ENCODE data around the gene SMYD3. TPM values are rescaled to one million over a fixed set of nuclear protein-coding genes. Genes with fewer than 3 reads are reported as not detected.

SMYD3 gene
- total RNA-seq, 1 experiment from 2014 or later = 25.5 TPM

DNA sequence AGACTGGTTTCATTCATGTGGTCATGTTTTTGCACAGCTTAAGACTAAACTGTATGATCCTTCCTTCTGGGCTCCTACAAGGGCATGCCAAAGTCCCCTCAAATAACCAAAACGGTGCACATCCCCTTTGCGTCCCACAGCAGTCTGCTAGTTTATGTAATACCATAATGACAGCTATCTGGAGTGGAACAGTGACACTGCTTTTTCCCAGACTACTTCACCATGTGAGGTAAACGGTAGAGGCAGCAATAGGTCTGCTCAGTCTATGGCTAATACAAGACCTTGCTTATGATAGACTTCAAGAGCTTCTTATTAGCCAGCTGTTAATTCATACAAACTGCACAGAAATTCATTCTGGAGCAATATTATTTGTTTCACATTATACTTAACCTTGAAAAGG is 395.5 kb downstream of the SMYD3 start:
- Histone ChIP-seq H3K23me2 (ENCODE audit: insufficient read length, low read depth, low read length, poor library complexity, severe bottlenecking) (no peaks in the 10 kb centered on the region), H3K27ac (ENCODE audit: insufficient read length, low read depth, low read length) (no peak overlapping the region), H4K20me1 (ENCODE audit: control insufficient read depth, insufficient read depth, insufficient read length) (no peaks in the 10 kb centered on the region), H3K23ac (ENCODE audit: insufficient read length, low read depth, low read length) (no peak overlapping the region), H3K9ac (ENCODE audit: extremely low read depth, insufficient read length, low read length) (no peak overlapping the region), H3K4me2 (ENCODE audit: insufficient read depth, insufficient read length, low read length) (no peak overlapping the region), H2BK20ac (ENCODE audit: low read depth, low read length, poor library complexity, severe bottlenecking) (no peak overlapping the region), H2BK15ac (ENCODE audit: low read depth, low read length) (no peak overlapping the region), H3K9me3 (ENCODE audit: control insufficient read depth, low read depth, low read length) (no peaks in the 10 kb centered on the region), H3K79me2 (ENCODE audit: insufficient read depth, low read length) (no peaks in the 10 kb centered on the region), H3K79me1 (ENCODE audit: insufficient read depth, low read depth, low read length, poor library complexity, severe bottlenecking) (no peaks in the 10 kb centered on the region), H2BK5ac (ENCODE audit: insufficient read length, low read length) (no peak overlapping the region), H3T11ph (ENCODE audit: low read length) (no peak overlapping the region), H2AK5ac (ENCODE audit: insufficient read length, low read length) (no peak overlapping the region), H3K4me1 (ENCODE audit: insufficient read depth, low read length) (no peaks in the 10 kb centered on the region), H3K14ac (ENCODE audit: insufficient read depth, low read length) (no peak overlapping the region), H2BK12ac (ENCODE audit: insufficient read length, low read depth, low read length) (no peak overlapping the region), H4K5ac (ENCODE audit: insufficient read length, low read depth, low read length) (no peak overlapping the region), H3K4ac (ENCODE audit: low read depth, low read length) (no peak overlapping the region), H3K56ac (ENCODE audit: insufficient read length, low read depth, low read length) (no peak overlapping the region), H2AFZ (ENCODE audit: low read length) (no peak overlapping the region), H4K91ac (ENCODE audit: insufficient read length, low read depth, low read length) (no peak overlapping the region), H3K27me3 (ENCODE audit: insufficient read depth, low read length) (no peaks in the 10 kb centered on the region), H4K8ac (replicated peaks; ENCODE audit: insufficient read length, low read depth, low read length) (no peak overlapping the region), H3K18ac (ENCODE audit: insufficient read length, low read depth, low read length) (no peak overlapping the region), H2BK120ac (ENCODE audit: low read depth, low read length, poor library complexity, severe bottlenecking) (no peak overlapping the region)
- Mint-ChIP-seq H3K36me3 (ENCODE audit: insufficient read depth in 1 of 3, low read depth in 3 of 3) (no peaks in the 10 kb centered on the region), H3K27me3 (ENCODE audit: low read depth) (no peaks in the 10 kb centered on the region), H3K27ac (no peak overlapping the region), H3K4me1 (peaks cover 45 to 46% of the 10 kb centered on the region in 2 experiments), H3K9me3 (no peaks in the 10 kb centered on the region), H3K4me3 (no peak overlapping the region)
- DNase-seq = no peak
- WGBS (ENCODE audit: extremely low coverage, insufficient read length, low lambda C conversion rate) = no CpG with 5 or more reads among the region's 3 CpGs
- TF ChIP-seq, protein P1, sequence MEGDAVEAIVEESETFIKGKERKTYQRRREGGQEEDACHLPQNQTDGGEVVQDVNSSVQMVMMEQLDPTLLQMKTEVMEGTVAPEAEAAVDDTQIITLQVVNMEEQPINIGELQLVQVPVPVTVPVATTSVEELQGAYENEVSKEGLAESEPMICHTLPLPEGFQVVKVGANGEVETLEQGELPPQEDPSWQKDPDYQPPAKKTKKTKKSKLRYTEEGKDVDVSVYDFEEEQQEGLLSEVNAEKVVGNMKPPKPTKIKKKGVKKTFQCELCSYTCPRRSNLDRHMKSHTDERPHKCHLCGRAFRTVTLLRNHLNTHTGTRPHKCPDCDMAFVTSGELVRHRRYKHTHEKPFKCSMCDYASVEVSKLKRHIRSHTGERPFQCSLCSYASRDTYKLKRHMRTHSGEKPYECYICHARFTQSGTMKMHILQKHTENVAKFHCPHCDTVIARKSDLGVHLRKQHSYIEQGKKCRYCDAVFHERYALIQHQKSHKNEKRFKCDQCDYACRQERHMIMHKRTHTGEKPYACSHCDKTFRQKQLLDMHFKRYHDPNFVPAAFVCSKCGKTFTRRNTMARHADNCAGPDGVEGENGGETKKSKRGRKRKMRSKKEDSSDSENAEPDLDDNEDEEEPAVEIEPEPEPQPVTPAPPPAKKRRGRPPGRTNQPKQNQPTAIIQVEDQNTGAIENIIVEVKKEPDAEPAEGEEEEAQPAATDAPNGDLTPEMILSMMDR (conservative IDR thresholded peaks at IDR 0.05) = no peak

Data from H9 (cell line).